Liver (tissue), 3 donors: ENCODE measurements around the gene MAPK7.

Experiments
- EGR1 ChIP-seq, 2 donors: IDR thresholded peaks; 2 replicates each; pipeline ENCODE4 v1.6.1; 2016 to 2018; ENCODE audit warnings: antibody characterized with exemption in 2 of 2, low read depth in 2 of 2
- FOXA1 ChIP-seq: IDR thresholded peaks from 2 replicates; pipeline ENCODE4 v1.6.1; 2016; ENCODE audit warnings: antibody characterized with exemption
- GABPA ChIP-seq, 2 donors: IDR thresholded peaks in 1 of 2; conservative IDR thresholded peaks in 1 of 2; 2 replicates each; pipeline ENCODE4 v1.6.1; 2016; ENCODE audit warnings: antibody characterized with exemption in 2 of 2, mild to moderate bottlenecking in 1 of 2, moderate library complexity in 1 of 2
- HNF4G ChIP-seq: IDR thresholded peaks from 2 replicates; pipeline ENCODE4 v1.6.1; 2016; ENCODE audit warnings: antibody characterized with exemption
- JUND ChIP-seq, 2 donors: IDR thresholded peaks; 2 replicates each; pipeline ENCODE4 v1.6.1; 2016; ENCODE audit warnings: antibody characterized with exemption in 2 of 2
- NR2F2 ChIP-seq: IDR thresholded peaks from 2 replicates; pipeline ENCODE4 v1.6.1; 2016; ENCODE audit warnings: antibody characterized with exemption
- RAD21 ChIP-seq, 2 donors: IDR thresholded peaks; 2 replicates each; pipeline ENCODE4 v1.6.1; 2016; ENCODE audit warnings: antibody characterized with exemption in 2 of 2, mild to moderate bottlenecking in 2 of 2
- SP1 ChIP-seq: IDR thresholded peaks from 2 replicates; pipeline ENCODE4 v1.6.1; 2018; ENCODE audit warnings: antibody characterized with exemption, mild to moderate bottlenecking
- TAF1 ChIP-seq: conservative IDR thresholded peaks from 2 replicates; pipeline ENCODE4 v1.6.1; 2016; ENCODE audit warnings: antibody characterized with exemption, mild to moderate bottlenecking
- YY1 ChIP-seq: IDR thresholded peaks from 2 replicates; pipeline ENCODE4 v1.6.1; 2016; ENCODE audit warnings: antibody characterized with exemption, mild to moderate bottlenecking
- TF ChIP-seq, protein P1 (sequence below): fragments of 150-350 bp; IDR thresholded peaks from 2 replicates; pipeline ENCODE4 v1.5.1; 2017; ENCODE audit warnings: improper control_type of control experiment, low read depth, low read length; ENCODE audit not compliant: missing input control
- TF ChIP-seq, protein P2 (sequence below): IDR thresholded peaks from 2 replicates; pipeline ENCODE4 v1.6.1; 2016; ENCODE audit warnings: antibody characterized with exemption
- TF ChIP-seq, protein P3 (sequence below): IDR thresholded peaks from 2 replicates; pipeline ENCODE4 v1.6.1; 2016; ENCODE audit warnings: antibody characterized with exemption, mild to moderate bottlenecking
- TF ChIP-seq, protein P4 (sequence below): IDR thresholded peaks from 2 replicates; pipeline ENCODE4 v1.6.1; 2016; ENCODE audit warnings: antibody characterized with exemption
- donor health status: healthy.
- donor health status: healthy.

DNA sequence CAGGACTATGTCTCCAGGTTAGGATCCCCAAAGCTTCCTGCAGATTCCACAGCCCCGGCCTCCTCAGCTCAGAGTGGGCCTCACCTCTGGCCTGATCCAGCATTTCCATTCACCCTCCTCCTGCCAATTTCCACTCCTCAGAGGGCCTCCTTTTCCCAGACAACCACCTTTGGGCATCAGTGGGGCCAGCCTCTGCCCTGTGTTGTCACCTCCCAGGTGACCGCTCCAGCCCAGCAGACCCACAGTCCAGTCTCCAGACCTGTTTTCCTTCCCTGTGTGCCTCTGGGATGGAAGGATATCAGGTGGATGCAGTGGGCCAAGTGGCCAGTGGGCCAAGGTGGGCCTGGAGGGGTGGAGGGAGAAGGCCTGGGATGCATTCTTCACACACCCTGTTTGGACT lies 48.5 kb upstream of the MAPK7 start:
- TF ChIP-seq, protein P1, sequence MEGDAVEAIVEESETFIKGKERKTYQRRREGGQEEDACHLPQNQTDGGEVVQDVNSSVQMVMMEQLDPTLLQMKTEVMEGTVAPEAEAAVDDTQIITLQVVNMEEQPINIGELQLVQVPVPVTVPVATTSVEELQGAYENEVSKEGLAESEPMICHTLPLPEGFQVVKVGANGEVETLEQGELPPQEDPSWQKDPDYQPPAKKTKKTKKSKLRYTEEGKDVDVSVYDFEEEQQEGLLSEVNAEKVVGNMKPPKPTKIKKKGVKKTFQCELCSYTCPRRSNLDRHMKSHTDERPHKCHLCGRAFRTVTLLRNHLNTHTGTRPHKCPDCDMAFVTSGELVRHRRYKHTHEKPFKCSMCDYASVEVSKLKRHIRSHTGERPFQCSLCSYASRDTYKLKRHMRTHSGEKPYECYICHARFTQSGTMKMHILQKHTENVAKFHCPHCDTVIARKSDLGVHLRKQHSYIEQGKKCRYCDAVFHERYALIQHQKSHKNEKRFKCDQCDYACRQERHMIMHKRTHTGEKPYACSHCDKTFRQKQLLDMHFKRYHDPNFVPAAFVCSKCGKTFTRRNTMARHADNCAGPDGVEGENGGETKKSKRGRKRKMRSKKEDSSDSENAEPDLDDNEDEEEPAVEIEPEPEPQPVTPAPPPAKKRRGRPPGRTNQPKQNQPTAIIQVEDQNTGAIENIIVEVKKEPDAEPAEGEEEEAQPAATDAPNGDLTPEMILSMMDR: no peak
- TF ChIP-seq TAF1 (no peak), RAD21 (IDR thresholded peaks at IDR 0.05) (no peak), NR2F2 (no peak), GABPA (IDR thresholded peaks at IDR 0.05 in 1 of 2, conservative IDR thresholded peaks at IDR 0.05 in 1 of 2) (no peak), YY1 (no peak), EGR1 (IDR thresholded peaks at IDR 0.05; ENCODE audit: low read depth in 2 of 2) (no peak), SP1 (no peak), FOXA1 (no peak), HNF4G (no peak), JUND (IDR thresholded peaks at IDR 0.05) (no peak)
- TF ChIP-seq, protein P2, sequence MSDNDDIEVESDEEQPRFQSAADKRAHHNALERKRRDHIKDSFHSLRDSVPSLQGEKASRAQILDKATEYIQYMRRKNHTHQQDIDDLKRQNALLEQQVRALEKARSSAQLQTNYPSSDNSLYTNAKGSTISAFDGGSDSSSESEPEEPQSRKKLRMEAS: no peak
- TF ChIP-seq, protein P3, sequence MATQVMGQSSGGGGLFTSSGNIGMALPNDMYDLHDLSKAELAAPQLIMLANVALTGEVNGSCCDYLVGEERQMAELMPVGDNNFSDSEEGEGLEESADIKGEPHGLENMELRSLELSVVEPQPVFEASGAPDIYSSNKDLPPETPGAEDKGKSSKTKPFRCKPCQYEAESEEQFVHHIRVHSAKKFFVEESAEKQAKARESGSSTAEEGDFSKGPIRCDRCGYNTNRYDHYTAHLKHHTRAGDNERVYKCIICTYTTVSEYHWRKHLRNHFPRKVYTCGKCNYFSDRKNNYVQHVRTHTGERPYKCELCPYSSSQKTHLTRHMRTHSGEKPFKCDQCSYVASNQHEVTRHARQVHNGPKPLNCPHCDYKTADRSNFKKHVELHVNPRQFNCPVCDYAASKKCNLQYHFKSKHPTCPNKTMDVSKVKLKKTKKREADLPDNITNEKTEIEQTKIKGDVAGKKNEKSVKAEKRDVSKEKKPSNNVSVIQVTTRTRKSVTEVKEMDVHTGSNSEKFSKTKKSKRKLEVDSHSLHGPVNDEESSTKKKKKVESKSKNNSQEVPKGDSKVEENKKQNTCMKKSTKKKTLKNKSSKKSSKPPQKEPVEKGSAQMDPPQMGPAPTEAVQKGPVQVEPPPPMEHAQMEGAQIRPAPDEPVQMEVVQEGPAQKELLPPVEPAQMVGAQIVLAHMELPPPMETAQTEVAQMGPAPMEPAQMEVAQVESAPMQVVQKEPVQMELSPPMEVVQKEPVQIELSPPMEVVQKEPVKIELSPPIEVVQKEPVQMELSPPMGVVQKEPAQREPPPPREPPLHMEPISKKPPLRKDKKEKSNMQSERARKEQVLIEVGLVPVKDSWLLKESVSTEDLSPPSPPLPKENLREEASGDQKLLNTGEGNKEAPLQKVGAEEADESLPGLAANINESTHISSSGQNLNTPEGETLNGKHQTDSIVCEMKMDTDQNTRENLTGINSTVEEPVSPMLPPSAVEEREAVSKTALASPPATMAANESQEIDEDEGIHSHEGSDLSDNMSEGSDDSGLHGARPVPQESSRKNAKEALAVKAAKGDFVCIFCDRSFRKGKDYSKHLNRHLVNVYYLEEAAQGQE: no peak
- TF ChIP-seq, protein P4, sequence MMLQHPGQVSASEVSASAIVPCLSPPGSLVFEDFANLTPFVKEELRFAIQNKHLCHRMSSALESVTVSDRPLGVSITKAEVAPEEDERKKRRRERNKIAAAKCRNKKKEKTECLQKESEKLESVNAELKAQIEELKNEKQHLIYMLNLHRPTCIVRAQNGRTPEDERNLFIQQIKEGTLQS: no peak
